Gastrocnemius medialis (tissue), 4 donors: ENCODE results near the gene SLC30A10. TPM values are rescaled to one million over a fixed set of nuclear protein-coding genes. Genes with fewer than 3 reads are reported as not detected.
"Not testable (repeated sequence)": the region's sequence is repeated elsewhere in the genome, so short reads cannot be mapped to it uniquely, and the experiment has no call there.

Experiments used
- ATAC-seq, 2 donors: fragments of 150-250 bp; one replicate each; pipeline ENCODE4 v1.9.1; 2016
- DNase-seq, 2 donors: peaks; one replicate each; pipeline ENCODE4 v3.0.0-alpha.2; 2019
- H3K27ac ChIP-seq, 4 donors: fragments of 200-600 bp; sonication (generic); 1 replicate in 1 of 4; 2 replicates in 3 of 4; pipeline ENCODE4 v1.5.1; 2016 to 2018; ENCODE audit warnings: mild to moderate bottlenecking in 2 of 4, moderate library complexity in 1 of 4
- H3K27me3 ChIP-seq, 3 donors: fragments of 200-600 bp; sonication (generic) in 2 of 3; 1 replicate in 1 of 3; 2 replicates in 2 of 3; pipeline versions ENCODE4 v1.5.1 to v1.6.0; 2016 to 2019; ENCODE audit warnings: mild to moderate bottlenecking in 1 of 3, moderate library complexity in 1 of 3
- H3K36me3 ChIP-seq, 2 donors: fragments of 200-600 bp; sonication (generic) in 1 of 2; one replicate each; pipeline ENCODE4 v1.5.1; 2017 to 2018
- H3K4me1 ChIP-seq, 2 donors: fragments of 200-600 bp; sonication (generic) in 1 of 2; one replicate each; pipeline ENCODE4 v1.5.1; 2016 to 2017; ENCODE audit warnings: mild to moderate bottlenecking in 2 of 2
- H3K4me3 ChIP-seq, 4 donors: fragments of 200-600 bp; sonication (generic) in 3 of 4; 1 replicate in 1 of 4; 2 replicates in 3 of 4; pipeline ENCODE4 v1.5.1; 2016 to 2019; ENCODE audit warnings: mild to moderate bottlenecking in 2 of 4
- H3K9me3 ChIP-seq, 3 donors: fragments of 200-600 bp; sonication (generic) in 2 of 3; 1 replicate in 1 of 3; 2 replicates in 2 of 3; pipeline ENCODE4 v1.5.1; 2016 to 2019
- POLR2A ChIP-seq, 2 donors: fragments of 450-650 bp; IDR thresholded peaks; one replicate each; pipeline ENCODE4 v1.6.1; 2017; ENCODE audit warnings: antibody characterized with exemption in 2 of 2, mild to moderate bottlenecking in 2 of 2, moderate library complexity in 2 of 2
- in situ Hi-C, 4 donors: fragments of 200-750 bp; cut with MboI; loops; one replicate each; pipeline versions ENCODE4 v1.15.0 to v1.8.0; 2017; ENCODE audit warnings: low sequenced_read_pairs in 4 of 4
- intact Hi-C: fragments of 100-400 bp; cut with DNase I; formaldehyde crosslinking; loops from one replicate; pipeline ENCODE4 v1.15.1; 2023; ENCODE audit warnings: low total_unique reads
- total RNA-seq, 4 donors: library from RNA; depleted of rRNA; stranded (reverse); fragments of >200 nt; gene quantifications; one replicate each; pipeline versions ENCODE4 v1.1.0 to v1.2.3, GENCODE V29; 2016
- TF ChIP-seq, protein P1 (sequence below), 5 experiments: fragments of 450-650 bp in 3 of 5; fragments of 200-600 bp in 2 of 5; sonication (generic) in 2 of 5; IDR thresholded peaks in 4 of 5; conservative IDR thresholded peaks in 1 of 5; 1 replicate in 4 of 5; 2 replicates in 1 of 5; pipeline ENCODE4 v1.5.1; 2016 to 2019; ENCODE audit warnings: antibody characterized with exemption in 5 of 5, mild to moderate bottlenecking in 3 of 5, moderate library complexity in 3 of 5

SLC30A10 gene
- total RNA-seq, 4 donors from 2014 or later = not detected

GRCh38 chr1:219902951-219903350, 25.4 kb downstream of the SLC30A10 start:
- DNase-seq = no peak
- no peaks in the 10 kb centered on the region for H3K36me3 ChIP-seq
- in situ Hi-C loops (no loop called here), intact Hi-C loops (no loop called here)
- H3K9me3 ChIP-seq = no peaks in the 10 kb centered on the region
- no peak overlapping the region for H3K27ac ChIP-seq
- no peak for TF ChIP-seq POLR2A (IDR thresholded peaks at IDR 0.05)
- TF ChIP-seq, protein P1, sequence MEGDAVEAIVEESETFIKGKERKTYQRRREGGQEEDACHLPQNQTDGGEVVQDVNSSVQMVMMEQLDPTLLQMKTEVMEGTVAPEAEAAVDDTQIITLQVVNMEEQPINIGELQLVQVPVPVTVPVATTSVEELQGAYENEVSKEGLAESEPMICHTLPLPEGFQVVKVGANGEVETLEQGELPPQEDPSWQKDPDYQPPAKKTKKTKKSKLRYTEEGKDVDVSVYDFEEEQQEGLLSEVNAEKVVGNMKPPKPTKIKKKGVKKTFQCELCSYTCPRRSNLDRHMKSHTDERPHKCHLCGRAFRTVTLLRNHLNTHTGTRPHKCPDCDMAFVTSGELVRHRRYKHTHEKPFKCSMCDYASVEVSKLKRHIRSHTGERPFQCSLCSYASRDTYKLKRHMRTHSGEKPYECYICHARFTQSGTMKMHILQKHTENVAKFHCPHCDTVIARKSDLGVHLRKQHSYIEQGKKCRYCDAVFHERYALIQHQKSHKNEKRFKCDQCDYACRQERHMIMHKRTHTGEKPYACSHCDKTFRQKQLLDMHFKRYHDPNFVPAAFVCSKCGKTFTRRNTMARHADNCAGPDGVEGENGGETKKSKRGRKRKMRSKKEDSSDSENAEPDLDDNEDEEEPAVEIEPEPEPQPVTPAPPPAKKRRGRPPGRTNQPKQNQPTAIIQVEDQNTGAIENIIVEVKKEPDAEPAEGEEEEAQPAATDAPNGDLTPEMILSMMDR (IDR thresholded peaks at IDR 0.05 in 4 of 5, conservative IDR thresholded peaks at IDR 0.05 in 1 of 5) = no peak
- H3K4me3 ChIP-seq = no peak overlapping the region
- H3K27me3 ChIP-seq = no peaks in the 10 kb centered on the region
- no peak for ATAC-seq
- H3K4me1 ChIP-seq = no peaks in the 10 kb centered on the region

GRCh38 chr1:219900882-219901281, 27.5 kb downstream of the SLC30A10 start:
- H3K4me1 ChIP-seq = no peaks in the 10 kb centered on the region
- no peak for TF ChIP-seq POLR2A (IDR thresholded peaks at IDR 0.05)
- TF ChIP-seq, protein P1 (IDR thresholded peaks at IDR 0.05 in 4 of 5, conservative IDR thresholded peaks at IDR 0.05 in 1 of 5) = no peak
- no peak for DNase-seq
- no peaks in the 10 kb centered on the region for H3K36me3 ChIP-seq
- in situ Hi-C loops (no loop called here), intact Hi-C loops (no loop called here)
- no peaks in the 10 kb centered on the region for H3K9me3 ChIP-seq
- no peaks in the 10 kb centered on the region for H3K27me3 ChIP-seq
- H3K4me3 ChIP-seq = no peak overlapping the region
- no peak for ATAC-seq
- no peak overlapping the region for H3K27ac ChIP-seq

GRCh38 chr1:219900201-219900600, 28.2 kb downstream of the SLC30A10 start:
- H3K4me1 ChIP-seq = no peaks in the 10 kb centered on the region
- DNase-seq (no peak), ATAC-seq (no peak)
- no peak overlapping the region for H3K27ac ChIP-seq
- in situ Hi-C loops = no loop called here
- H3K4me3 ChIP-seq = no peak overlapping the region
- no peaks in the 10 kb centered on the region for H3K36me3 ChIP-seq
- no peaks in the 10 kb centered on the region for H3K27me3 ChIP-seq
- TF ChIP-seq POLR2A (IDR thresholded peaks at IDR 0.05) = no peak
- TF ChIP-seq, protein P1 (IDR thresholded peaks at IDR 0.05 in 4 of 5, conservative IDR thresholded peaks at IDR 0.05 in 1 of 5) = no peak
- no peaks in the 10 kb centered on the region for H3K9me3 ChIP-seq
- intact Hi-C loops = no loop called here

GRCh38 chr1:219898375-219898774, 30.0 kb downstream of the SLC30A10 start:
- Histone ChIP-seq H3K27ac (no peak overlapping the region), H3K36me3 (no peaks in the 10 kb centered on the region), H3K9me3 (no peaks in the 10 kb centered on the region), H3K4me3 (no peak overlapping the region), H3K27me3 (no peaks in the 10 kb centered on the region), H3K4me1 (no peaks in the 10 kb centered on the region)
- DNase-seq = no peak
- intact Hi-C loops = no loop called here
- no peak for TF ChIP-seq POLR2A (IDR thresholded peaks at IDR 0.05)
- TF ChIP-seq, protein P1 (IDR thresholded peaks at IDR 0.05 in 4 of 5, conservative IDR thresholded peaks at IDR 0.05 in 1 of 5) = no peak
- in situ Hi-C loops = no loop called here
- no peak for ATAC-seq

DNA sequence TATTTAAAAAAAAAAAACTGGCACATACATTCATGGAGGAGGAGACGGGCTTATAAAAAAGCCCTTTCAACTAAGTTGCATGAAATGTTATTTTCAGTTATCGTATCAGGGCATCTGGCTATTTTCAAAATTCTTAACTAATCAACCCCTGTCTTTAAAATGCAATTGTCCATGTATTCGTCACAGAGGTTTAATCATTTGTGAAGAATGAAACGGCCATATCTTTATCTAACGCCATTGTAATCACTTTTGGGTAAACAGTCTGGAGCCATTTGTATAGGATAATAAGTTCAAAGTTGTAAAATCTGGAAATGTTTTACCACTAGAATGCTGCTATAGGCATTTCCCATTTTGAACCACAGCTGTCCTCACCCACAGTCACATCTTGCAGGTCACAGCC, 30.4 kb downstream of the SLC30A10 start:
- Histone ChIP-seq H3K9me3 (no peaks in the 10 kb centered on the region), H3K36me3 (no peaks in the 10 kb centered on the region), H3K4me3 (no peak overlapping the region), H3K4me1 (no peaks in the 10 kb centered on the region), H3K27ac (no peak overlapping the region), H3K27me3 (no peaks in the 10 kb centered on the region)
- intact Hi-C loops = no loop called here
- in situ Hi-C loops = no loop called here
- TF ChIP-seq, protein P1 (IDR thresholded peaks at IDR 0.05 in 4 of 5, conservative IDR thresholded peaks at IDR 0.05 in 1 of 5) = no peak
- TF ChIP-seq POLR2A (IDR thresholded peaks at IDR 0.05) = no peak
- no peak for ATAC-seq
- no peak for DNase-seq

DNA sequence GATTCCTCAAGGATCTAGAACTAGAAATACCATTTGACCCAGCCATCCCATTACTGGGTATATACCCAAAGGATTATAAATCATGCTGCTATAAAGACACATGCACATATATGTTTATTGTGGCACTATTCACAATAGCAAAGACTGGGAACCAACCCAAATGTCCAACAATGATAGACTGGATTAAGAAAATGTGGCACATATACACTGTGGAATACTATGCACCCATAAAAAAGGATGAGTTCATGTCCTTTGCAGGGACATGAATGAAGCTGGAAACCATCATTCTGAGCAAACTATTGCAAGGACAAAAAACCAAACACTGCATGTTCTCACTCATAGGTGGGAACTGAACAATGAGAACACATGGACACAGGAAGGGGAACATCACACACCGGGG, 36.1 kb downstream of the SLC30A10 start:
- H3K4me1 ChIP-seq, H3K27me3 ChIP-seq, DNase-seq, H3K36me3 ChIP-seq, H3K4me3 ChIP-seq, intact Hi-C loops, ATAC-seq, in situ Hi-C loops, H3K27ac ChIP-seq, H3K9me3 ChIP-seq: not testable (repeated sequence)

DNA sequence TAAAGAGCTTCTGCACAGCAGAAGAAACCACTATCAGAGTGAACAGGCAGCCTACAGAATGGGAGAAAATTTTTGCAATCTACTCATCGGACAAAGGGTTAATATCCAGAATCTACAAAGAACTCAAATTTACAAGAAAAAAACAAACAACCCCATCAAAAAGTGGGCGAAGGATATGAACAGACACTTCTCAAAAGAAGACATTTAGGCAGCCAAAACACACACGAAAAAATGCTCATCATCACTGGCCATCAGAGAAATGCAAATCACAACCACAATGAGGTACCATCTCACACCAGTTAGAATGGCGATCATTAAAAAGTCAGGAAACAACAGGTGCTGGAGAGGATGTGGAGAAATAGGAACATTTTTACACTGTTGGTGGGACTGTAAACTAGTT, 36.5 kb downstream of the SLC30A10 start:
- not testable (repeated sequence) for H3K36me3 ChIP-seq, H3K27ac ChIP-seq, DNase-seq

More for the DNA sequence above, 36.5 kb downstream of the SLC30A10 start:
- intact Hi-C loops, ATAC-seq, H3K4me3 ChIP-seq, H3K9me3 ChIP-seq, in situ Hi-C loops, H3K27me3 ChIP-seq, H3K4me1 ChIP-seq: not testable (repeated sequence)
